Stimulated activated CD8-positive, alpha-beta memory T cell treated with anti-CD3 and anti-CD28 coated beads, Interleukin-7, amount 100 ng/mL, for 24 hours (primary cell): ENCODE measurements around the gene GNPTAB.
A peak's percentile ranks its signal among the peaks of the same experiment; 100 is the strongest.
"Not testable (repeated sequence)": the region's sequence is repeated elsewhere in the genome, so short reads cannot be mapped to it uniquely, and the experiment has no call there.

ENCODE experiments used
- DNase-seq: peaks from one replicate; pipeline ENCODE4 v3.0.0-alpha.2; 2020; ENCODE audit warnings: low read depth

GNPTAB gene

GRCh38 chr12:101737476-101737875 lies 93.3 kb downstream of the GNPTAB start:
- no peak for DNase-seq

- DNase-seq, result not testable (repeated sequence)
These were observed 96.3 kb downstream of the GNPTAB start for GRCh38 chr12:101734482-101734881.

DNA sequence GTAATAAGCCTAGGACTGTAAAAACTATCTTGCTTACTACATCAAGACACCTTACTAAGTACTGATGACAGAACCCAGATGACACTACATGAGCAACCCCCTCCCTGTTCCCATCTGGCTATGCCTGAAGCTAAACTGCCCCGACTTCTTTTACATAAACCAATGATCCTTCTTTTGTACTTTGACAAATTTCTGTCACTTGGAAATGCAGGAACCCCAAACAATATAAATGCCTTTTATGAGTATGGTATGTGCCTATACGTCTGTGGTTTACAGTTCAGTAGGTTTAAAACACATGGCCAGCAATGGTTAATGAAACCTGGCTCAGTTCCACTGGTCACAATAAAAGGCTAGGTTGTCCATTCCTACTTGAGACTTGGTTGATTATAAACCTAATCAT lies 97.6 kb downstream of the GNPTAB start:
- no peak for DNase-seq

- no peak for DNase-seq
These were observed 98.4 kb downstream of the GNPTAB start for GRCh38 chr12:101732318-101732717.

- DNase-seq, result no peak
These were observed 100.9 kb downstream of the GNPTAB start for GRCh38 chr12:101729842-101730241.

GRCh38 chr12:101727098-101727497 lies 103.7 kb downstream of the GNPTAB start:
- DNase-seq, result no peak

DNA sequence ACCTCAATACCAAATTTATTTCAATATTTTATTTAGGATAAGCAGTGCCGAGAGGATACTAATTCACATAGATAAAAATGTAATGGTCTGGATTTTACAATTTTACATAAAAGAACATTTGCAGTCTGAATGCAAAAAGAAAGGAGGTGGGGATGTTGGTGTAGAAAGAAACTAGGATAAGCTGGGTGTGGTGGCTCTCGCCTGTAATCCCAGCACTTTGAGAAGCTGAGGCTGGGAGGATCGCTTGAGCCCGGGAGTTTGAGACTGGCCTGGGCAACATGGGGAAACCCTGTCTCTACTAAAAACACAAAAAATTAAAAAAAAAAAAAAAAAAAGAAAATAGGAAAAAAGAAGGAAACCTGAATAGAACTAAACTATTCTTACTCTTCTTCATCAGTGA lies 108.4 kb downstream of the GNPTAB start:
- DNase-seq, result no peak

DNA sequence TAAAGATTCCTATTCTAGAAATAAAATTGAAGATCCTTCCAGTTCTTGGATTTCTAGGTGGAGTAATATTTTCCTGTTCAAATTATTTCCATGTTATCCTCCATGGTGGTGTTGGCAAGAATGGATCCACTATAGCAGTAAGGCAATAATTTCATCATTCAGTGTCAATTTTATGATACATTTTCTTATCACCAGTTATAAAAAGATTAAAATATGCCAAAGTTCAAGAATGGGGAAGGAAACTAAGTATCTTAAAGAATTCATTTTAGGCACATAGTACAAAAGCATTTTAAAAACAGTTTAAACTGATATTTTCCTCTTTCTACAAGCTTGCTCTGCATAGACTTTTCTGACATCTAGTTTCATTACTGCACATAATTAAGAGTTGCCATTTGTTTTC lies 110.6 kb downstream of the GNPTAB start:
- DNase-seq, result no peak

DNA sequence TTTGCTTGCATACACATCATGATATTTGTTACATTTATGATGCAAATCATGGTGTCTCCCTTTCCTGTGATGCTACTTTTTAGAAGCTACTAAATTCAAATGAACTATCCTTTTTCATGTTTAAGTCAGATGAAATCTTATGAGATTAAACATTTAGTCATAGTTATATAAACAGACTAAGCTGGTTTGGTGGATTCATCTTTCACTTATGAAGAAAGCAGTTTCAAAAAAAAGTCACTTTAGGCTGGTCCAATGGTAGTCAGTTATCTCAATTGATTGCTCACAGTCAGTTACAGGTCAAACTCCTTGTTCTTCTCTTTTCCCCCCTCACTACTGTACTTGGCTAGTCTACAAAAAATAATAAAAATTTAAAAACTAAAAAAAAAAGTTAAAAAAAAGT lies 111.2 kb downstream of the GNPTAB start:
- DNase-seq, result no peak

DNA sequence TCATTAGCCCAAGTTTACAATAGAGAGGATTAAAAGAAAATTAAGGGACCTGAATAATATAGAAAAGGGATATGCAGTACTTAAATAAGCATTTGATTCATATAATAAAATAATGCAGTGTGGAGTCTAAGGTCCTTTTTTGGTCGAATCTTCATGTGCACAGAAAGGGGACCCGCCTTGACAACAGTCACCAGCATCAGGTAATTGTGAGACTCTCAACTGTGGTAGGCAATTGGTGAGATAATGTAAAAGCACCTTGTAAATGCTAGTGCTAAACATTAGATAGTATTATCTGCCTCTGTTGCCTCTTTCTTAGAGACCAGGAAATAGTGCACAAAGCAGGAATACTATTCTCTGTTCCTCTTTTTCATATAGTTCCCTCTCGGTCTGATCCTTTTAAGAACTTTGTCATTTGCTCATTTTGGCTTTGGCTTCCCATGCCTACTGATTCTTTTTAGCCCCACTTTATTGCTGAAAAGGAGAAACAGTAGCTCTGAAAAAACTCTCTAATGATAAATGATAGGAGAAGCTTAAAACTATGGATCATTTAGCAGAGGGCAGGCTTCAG lies 115.8 kb downstream of the GNPTAB start:
- no peak for DNase-seq

DNA sequence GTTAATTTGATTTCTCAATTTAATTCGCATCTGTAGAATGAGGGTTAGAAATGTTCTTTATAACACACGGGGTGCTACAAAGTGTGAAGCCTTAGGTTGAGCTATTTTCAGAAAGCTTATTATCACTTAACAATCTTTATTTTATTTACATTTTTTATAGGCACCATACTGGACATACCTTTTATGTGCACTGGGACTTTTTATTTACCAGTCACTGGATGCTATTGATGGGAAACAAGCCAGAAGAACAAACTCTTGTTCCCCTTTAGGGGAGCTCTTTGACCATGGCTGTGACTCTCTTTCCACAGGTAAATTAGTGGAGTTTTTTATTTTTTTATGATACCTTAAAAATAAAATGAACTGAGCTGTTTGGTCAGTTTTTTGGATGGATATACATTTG lies 116.8 kb downstream of the GNPTAB start:
- no peak for DNase-seq

- no peak for DNase-seq
These were observed 117.6 kb downstream of the GNPTAB start for GRCh38 chr12:101713059-101713682.

GRCh38 chr12:101710288-101710687 lies 120.5 kb downstream of the GNPTAB start:
- no peak for DNase-seq

DNA sequence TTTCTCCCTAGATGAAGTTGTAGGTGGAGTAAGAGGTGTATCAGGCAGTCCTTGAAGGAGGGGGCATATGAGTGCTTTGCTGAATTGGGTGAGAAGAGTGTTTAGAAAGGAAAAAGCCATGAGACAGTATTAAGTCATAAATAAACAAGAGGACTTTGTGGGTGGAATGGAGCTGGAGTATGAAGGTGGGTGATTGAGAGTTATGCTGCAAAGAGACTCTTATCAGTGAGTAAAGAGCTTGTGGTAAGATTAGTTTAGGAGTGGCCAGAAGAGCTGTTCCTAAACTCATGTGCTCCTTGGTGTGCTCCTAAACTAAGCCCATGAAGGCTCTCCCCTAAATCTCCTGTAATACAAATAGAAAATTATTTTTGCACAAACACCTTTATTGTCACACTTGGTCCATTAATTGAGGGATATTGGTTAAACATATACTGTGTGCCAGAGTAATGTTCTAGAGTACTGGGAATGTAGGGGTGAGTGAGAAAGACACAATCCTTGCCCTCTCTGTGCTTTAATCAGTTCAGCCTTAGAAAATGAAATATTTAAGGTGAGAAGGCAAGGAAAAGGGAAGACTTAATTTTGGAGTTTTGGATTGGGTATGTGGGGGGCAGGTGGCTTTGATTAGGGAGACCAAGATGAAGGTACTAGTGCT lies 123.5 kb downstream of the GNPTAB start:
- no peak for DNase-seq

- DNase-seq, result no peak
These were observed 124.4 kb downstream of the GNPTAB start for GRCh38 chr12:101706403-101706802.

DNA sequence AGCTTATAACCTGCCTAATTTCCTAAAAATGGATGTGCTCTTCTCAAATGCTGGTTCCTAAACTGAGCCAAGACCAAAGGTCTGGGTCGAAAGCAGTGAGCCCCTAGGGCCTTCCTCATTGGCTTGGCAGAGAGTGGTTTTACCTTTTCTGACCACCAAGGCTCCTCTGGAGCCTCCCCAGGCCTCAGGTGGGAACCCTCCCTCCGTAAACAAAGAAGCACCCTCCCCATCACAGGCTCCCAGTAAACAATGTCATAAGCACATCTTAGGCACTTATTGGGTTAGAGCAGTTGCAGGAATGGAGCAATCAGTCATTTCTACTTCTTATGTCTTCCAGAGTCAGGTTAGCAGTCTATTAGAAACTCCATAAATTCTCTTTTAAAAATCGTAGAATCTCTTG lies 127.3 kb downstream of the GNPTAB start:
- DNase-seq, result no peak

DNA sequence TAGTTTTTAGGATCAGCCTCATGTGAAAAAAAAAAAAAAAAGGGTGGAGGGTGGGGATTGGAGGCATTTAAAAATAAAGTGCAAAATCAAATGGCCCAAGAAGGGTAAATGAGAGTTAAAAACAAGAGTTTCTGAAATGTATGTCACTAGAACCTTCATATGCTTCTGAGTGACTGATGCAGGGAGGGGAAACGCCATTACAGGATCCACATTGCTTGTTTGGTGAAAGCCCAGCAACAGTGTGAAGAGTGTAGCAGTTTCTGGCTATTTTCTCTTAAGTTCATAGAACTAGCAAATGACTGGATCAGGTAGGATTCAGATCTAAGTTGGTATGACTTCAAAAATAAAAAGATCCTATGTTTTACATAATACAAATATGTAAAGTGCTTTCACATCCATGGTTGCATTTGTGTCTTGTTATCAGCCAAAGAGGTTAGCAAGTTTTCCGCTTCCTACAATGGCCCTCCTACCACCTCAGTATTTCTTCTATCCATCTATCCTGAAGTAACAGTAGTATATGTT lies 130.4 kb downstream of the GNPTAB start:
- DNase-seq, result no peak

DNA sequence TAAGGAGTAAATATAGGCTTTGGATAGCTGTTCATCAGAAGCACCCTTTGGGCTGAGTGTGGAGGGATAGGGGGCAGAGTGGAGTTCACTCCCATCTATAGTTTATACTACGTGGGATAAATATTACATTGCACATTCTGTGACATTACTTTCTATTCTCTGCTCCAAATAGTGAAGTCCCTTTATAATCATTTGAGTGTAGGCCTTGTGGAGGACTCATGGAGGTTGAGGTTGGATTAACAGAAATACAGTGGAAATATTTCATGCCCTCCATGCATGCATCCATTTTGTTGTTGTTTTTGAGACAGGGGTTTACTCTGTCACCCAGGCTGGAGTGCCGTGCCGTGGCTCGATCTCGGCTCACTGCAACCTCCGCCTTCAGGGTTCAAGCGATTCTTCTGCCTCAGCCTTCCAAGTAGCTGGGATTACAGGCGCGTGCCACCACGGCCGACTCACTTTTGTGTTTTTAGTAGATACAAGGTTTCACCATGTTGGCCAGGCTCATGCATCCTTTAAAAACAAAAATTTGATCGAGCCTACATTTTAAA lies 131.9 kb downstream of the GNPTAB start:
- no peak for DNase-seq

- DNase-seq, result no peak
These were observed 132.6 kb downstream of the GNPTAB start for GRCh38 chr12:101697930-101698799.

DNA sequence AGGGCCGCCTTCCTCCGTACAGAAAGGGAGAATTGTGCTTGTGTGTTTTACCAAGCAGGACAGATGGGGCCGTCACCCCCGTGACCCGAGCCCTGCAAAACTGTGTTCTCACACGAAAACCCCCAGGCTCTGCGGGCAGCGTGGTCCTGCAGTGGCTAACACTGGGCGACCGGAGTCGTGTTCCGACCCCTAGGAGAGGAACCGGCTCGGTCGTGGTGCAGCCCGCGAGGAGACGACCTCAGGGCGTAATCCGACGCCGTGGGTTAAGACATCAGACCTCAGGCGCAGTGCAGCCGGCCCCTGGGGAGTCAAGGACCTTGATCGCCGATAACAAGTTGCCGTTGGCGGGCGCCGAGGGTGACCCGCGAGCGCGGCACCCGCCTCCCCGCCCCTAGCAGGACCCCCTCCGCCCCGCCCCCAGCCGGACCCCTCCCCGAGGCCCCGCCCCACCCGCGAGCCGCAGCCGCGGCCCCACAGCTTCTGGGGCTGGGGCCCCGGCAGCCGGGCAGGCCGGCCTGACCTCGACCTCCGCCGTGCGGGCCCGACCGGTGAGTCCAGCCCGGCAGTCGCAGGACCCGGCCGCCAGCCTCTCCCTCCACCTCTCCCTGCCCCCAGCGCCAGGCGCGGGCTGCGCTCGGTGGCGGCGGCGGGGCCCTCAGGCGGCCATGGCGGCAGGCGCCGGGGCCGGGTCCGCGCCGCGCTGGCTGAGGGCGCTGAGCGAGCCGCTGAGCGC lies 133.4 kb downstream of the GNPTAB start, which contains the start of gene CHPT1:
Gene CHPT1 (plus strand): TSS at position 444 of the 733 bp plus-strand sequence. CDS start 222 bp downstream, at position 666.
- DNase-seq, result peak; percentile 32
